Kidney epithelial cell (primary cell): ENCODE measurements around the gene SHROOM2. TPM values are rescaled to one million over a fixed set of nuclear protein-coding genes. Genes with fewer than 3 reads are reported as not detected.

Source experiments
- DNase-seq: peaks from one replicate; pipeline ENCODE4 v3.0.0-alpha.2; 2010; ENCODE audit warnings: low read depth
- H3K27me3 ChIP-seq: 2 replicates; pipeline ENCODE4 v1.6.0; 2011; ENCODE audit warnings: low read length; ENCODE audit not compliant: control insufficient read depth, insufficient read depth
- H3K36me3 ChIP-seq: 2 replicates; pipeline ENCODE4 v1.5.1; 2011; ENCODE audit warnings: low read length; ENCODE audit not compliant: control insufficient read depth, insufficient read depth
- H3K4me3 ChIP-seq: 2 replicates; pipeline ENCODE4 v1.5.1; 2011; ENCODE audit warnings: low read depth, mild to moderate bottlenecking, control low read depth, low read length
- CTCF ChIP-seq: IDR thresholded peaks from 2 replicates; pipeline ENCODE4 v1.5.1; 2011; ENCODE audit warnings: mild to moderate bottlenecking, moderate library complexity, low read length, control low read depth, inconsistent platforms; ENCODE audit not compliant: insufficient read depth, poor library complexity, severe bottlenecking
- total RNA-seq: library from RNA; depleted of rRNA; stranded (reverse); fragments of >200 nt; gene quantifications from 2 replicates; pipeline ENCODE4 v1.2.3, GENCODE V29; 2015

The SHROOM2 gene
- total RNA-seq, 1 donor from 2014 or later = 10.6 TPM

GRCh38 chrX:9992724-9993123 is 206.5 kb downstream of the SHROOM2 start:
- Histone ChIP-seq H3K27me3 (no peaks in the 10 kb centered on the region), H3K4me3 (no peak overlapping the region), H3K36me3 (no peaks in the 10 kb centered on the region)
- no peak for DNase-seq
- no peak for TF ChIP-seq CTCF

- TF ChIP-seq CTCF = peak; percentile 93
- H3K36me3 ChIP-seq = no peaks in the 10 kb centered on the region
- no peak overlapping the region for H3K4me3 ChIP-seq
- H3K27me3 ChIP-seq = no peaks in the 10 kb centered on the region
- DNase-seq = no peak
Observed at GRCh38 chrX:9995855-9996339, 209.7 kb downstream of the SHROOM2 start.

- no peak for TF ChIP-seq CTCF
- H3K4me3 ChIP-seq = no peak overlapping the region
Observed at GRCh38 chrX:9997041-9997440, 210.8 kb downstream of the SHROOM2 start.

GRCh38 chrX:9997524-9997923 is 211.3 kb downstream of the SHROOM2 start:
- Histone ChIP-seq H3K27me3 (no peaks in the 10 kb centered on the region), H3K36me3 (no peaks in the 10 kb centered on the region), H3K4me3 (no peak overlapping the region)
- no peak for TF ChIP-seq CTCF
- DNase-seq = no peak

More at GRCh38 chrX:9997041-9997440, 210.8 kb downstream of the SHROOM2 start:
- Histone ChIP-seq H3K27me3 (no peaks in the 10 kb centered on the region), H3K36me3 (no peaks in the 10 kb centered on the region)
- DNase-seq = no peak

Other genes starting within 250 kb of the SHROOM2 start
- 18.7 and 21.1 TPM in 2 replicates for gene GPR143, start 20.6 kb upstream of the SHROOM2 start, total RNA-seq
- not detected in 2 replicates for gene CLDN34, start 180.9 kb downstream of the SHROOM2 start, total RNA-seq